ENCODE measurements around the gene YKT6.
"Not testable (repeated sequence)": the region's sequence is repeated elsewhere in the genome, so short reads cannot be mapped to it uniquely, and the experiment has no call there.

Gene YKT6

DNA sequence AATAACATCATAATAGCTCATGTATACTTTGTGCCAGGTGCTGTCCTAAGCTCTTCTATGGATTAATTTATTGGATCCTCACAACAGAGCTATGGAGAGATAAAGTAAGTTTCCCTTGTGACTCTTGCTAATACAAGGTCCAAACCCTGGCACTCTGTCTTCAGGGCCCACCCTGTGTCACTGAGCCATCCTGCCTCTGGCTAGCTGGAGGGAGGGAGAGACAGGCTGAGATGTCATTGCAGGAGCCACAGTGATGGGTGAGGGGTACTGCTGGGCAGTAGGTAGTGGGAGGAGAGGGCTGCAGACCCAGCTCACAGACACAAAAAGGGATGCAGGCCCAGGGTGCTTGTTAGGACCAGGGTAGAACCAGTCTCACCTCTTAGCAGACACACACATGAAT, 28.4 kb upstream of the YKT6 start:
- DNase-seq (ENCODE audit: low spot score): no peak

GRCh38 chr7:44172803-44173424, 27.9 kb upstream of the YKT6 start:
- no peak for DNase-seq (ENCODE audit: low spot score)

- no peak for DNase-seq (ENCODE audit: low spot score)
Measured at GRCh38 chr7:44173911-44174693, 26.7 kb upstream of the YKT6 start.

DNA sequence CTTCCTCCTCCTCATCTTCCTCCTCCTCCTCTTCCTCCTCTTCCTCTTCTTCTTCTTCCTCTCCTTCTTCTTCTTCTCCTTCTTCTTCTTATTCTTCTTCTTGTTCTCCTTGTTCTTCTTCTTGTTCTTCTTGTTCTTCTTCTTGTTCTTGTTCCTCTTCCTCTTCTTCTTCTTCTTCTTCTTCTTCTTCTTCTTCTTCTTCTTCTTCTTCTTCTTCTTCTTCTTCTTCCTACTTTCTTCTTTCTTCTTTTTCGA, 26.2 kb upstream of the YKT6 start:
- DNase-seq (ENCODE audit: low spot score): not testable (repeated sequence)

GRCh38 chr7:44175730-44176129, 25.0 kb upstream of the YKT6 start:
- DNase-seq (ENCODE audit: low spot score): no peak

GRCh38 chr7:44176486-44176885, 24.3 kb upstream of the YKT6 start:
- no peak for DNase-seq (ENCODE audit: low spot score)

- no peak for DNase-seq (ENCODE audit: low spot score)
Measured at GRCh38 chr7:44177570-44178131, 23.1 kb upstream of the YKT6 start.

- DNase-seq (ENCODE audit: low spot score): no peak
Measured at GRCh38 chr7:44180631-44181030, 20.1 kb upstream of the YKT6 start.

DNA sequence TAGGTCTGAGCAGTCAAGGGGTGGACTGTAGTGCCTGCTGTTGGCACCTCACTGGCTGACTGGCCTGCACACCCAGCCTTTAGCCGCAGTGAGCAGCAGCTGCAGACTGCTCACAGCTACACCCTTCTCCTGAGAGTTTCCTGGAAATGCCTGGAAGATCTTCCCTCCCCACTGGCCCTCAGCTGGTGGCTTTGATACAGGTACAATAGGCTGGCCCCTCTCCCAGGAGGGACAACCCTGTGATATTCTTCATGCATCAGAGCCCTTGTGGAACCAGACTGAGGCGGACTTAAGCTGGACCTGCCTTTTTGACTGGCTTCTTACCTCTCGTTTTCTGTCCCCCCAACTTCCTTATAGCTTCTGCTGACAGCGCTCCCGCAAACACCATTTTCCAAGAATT, 18.0 kb upstream of the YKT6 start:
- DNase-seq (ENCODE audit: low spot score): no peak

- no peak for DNase-seq (ENCODE audit: low spot score)
Measured at GRCh38 chr7:44183386-44183785, 17.4 kb upstream of the YKT6 start.

DNA sequence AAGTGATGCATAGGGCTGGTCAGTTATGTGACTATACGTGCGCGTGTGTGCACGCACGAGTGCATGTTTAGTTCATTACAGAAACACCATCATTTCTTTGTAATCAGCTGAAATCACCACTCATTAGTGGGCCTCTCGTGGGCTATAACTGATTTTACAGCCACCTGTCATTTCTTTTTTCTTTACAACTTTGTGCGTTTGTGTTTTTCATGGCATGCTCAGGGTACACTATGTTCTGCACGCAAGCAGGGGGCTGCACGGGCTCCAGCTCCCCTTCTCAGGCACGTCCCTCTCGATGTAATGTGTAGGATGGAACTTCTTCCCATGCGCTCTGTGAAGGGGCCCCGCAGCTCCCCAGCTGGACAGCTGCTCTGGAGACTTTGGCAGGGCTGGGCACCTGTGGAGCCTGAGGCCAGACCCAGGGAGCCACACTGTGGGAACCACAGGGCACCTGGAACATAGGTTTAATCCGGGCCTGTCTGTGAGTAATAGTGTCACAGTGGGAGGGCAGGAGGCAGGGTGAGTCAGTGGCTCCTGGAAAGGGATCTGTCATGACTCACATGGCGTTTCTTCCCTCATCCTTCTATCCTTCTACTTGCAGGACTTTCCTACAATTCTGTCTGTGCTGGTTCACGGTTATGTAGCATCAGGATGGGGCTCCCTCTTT, 16.4 kb upstream of the YKT6 start:
- peak; percentile 87 for DNase-seq (ENCODE audit: low spot score)

DNA sequence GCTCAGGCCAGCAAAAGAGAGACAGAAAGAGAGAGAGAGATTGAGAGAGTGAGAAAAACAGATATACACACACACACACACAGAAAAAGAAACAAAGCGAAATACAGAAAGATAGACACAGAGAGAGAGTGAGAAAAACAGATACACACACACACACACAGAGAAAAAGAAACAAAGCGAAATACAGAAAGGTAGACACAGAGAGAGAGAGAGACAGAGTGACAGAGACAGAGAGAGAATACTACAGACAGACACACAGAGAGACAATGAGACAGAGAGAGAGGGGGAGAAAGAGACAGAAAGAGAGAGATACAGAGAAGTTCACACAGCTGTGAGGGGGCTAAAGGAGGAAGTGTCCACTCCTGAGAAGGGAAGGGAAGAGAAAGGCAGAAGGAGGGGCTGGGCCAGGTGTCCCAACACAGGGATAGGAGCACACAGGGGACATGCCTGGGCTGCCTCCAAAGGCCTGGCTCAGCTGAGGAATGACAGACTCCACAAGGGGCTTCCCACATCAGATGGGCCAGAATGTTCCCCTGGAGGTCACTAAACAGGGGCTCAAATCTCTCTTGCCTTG, 15.8 kb upstream of the YKT6 start:
- no peak for DNase-seq (ENCODE audit: low spot score)

- DNase-seq (ENCODE audit: low spot score): no peak
Measured at GRCh38 chr7:44185729-44186128, 15.0 kb upstream of the YKT6 start.

- DNase-seq (ENCODE audit: low spot score): no peak
Measured at GRCh38 chr7:44186736-44187135, 14.0 kb upstream of the YKT6 start.

DNA sequence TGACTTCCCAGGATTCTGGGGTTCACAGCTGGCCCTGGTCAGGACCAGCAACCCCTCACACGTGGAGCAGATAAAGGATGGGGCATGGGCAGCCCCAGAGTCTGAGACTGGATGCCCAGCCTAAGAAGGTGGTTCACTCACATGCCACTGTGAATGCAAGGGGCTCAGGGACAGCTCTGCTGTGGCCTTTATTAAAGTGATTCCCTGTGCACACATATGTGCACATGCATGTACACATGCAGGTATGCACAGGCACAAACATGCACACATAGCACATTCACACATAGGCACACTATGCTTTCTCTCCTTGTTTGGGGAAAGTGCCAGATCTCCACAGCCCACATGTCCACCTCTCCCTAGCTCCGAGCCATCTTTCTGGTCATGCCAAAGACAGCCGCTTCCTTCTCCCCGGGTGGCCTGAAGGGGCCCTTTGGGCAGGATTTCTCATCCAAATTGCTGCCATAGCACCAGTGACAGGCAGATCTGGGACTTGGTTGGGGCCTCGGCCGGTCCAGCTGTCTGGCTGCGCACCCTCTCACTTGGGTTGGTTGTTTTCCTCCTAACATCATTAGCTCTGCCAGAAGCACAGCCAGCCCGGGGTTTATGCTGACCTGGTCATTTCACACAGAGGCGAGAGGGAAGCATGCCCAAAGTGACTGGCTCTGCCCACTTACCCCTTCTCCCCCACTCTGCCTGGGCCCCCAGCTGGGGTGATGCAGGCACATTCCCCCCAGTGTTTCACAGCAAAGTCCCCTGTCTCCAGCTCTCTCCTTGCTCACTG, 13.0 kb upstream of the YKT6 start:
- no peak for DNase-seq (ENCODE audit: low spot score)

DNA sequence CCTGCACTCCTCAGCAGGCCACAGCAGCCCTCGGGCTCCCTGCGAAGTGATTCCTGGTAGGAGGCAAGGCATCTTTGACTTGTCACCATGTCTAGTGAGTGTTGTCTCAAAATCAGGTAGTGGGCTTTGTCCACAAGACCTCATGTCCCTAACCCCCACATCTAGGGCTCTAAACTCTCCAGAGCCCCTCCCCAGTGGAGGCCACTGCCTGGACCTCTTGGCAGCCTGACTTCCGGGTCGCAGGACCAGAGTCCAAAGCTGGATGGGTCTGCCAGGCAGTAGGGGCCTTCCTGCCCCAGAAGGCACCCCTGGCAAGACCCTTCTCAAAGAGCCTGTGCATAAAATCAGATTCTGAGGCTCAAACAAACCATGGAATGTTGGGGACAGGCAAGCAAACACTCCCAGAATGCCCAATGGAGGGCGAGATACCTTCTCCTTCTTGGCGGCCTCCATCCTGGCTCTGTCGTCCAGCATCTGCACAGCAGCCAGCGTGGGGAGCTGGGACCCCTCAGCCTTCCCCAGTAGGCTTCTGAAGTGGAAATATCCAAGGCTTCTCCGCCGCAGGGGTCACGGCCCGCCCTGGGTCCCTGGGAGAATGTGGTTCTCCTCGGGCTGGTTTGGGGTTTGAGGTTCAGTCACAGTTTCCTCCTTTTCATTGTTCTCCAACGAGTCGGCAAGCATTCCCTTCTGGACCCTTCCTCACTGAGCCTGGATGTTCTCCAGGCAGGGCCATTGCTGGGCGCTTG, 12.1 kb upstream of the YKT6 start:
- DNase-seq (ENCODE audit: low spot score): no peak

- no peak for DNase-seq (ENCODE audit: low spot score)
Measured at GRCh38 chr7:44189286-44189992, 11.3 kb upstream of the YKT6 start, which contains the start of gene GCK. Gene GCK, minus strand, starts transcription at chr7:44189439. Its CDS starts 486 bp downstream, at chr7:44188953.

- no peak for DNase-seq (ENCODE audit: low spot score)
Measured at GRCh38 chr7:44189993-44190872, 10.5 kb upstream of the YKT6 start.

- no peak for DNase-seq (ENCODE audit: low spot score)
Measured at GRCh38 chr7:44191171-44191570, 9.6 kb upstream of the YKT6 start.

Data from GM03348 (cell line).